Peyer's patch (tissue), 4 donors: ENCODE measurements around the gene SASH3. TPM values are rescaled to one million over a fixed set of nuclear protein-coding genes. Genes with fewer than 3 reads are reported as not detected.

Experiments
- DNase-seq, 3 donors: peaks; one replicate each; pipeline ENCODE4 v3.0.0-alpha.2; 2017 to 2019
- H3K27ac ChIP-seq, 4 donors: fragments of 200-600 bp; sonication (generic); one replicate each; pipeline ENCODE4 v1.5.1; 2016 to 2019
- H3K27me3 ChIP-seq, 2 donors: fragments of 200-600 bp; sonication (generic); one replicate each; pipeline ENCODE4 v1.5.1; 2019
- H3K36me3 ChIP-seq, 3 donors: fragments of 200-600 bp; sonication (generic); one replicate each; pipeline ENCODE4 v1.5.1; 2016 to 2019
- H3K4me1 ChIP-seq, 4 donors: fragments of 200-600 bp; sonication (generic); one replicate each; pipeline ENCODE4 v1.5.1; 2016 to 2019
- H3K4me3 ChIP-seq, 4 donors: fragments of 200-600 bp; sonication (generic); 1 replicate in 3 of 4; 2 replicates in 1 of 4; pipeline ENCODE4 v1.5.1; 2016 to 2019; ENCODE audit warnings: mild to moderate bottlenecking in 1 of 4
- H3K9me3 ChIP-seq, 4 donors: fragments of 200-600 bp; sonication (generic); one replicate each; pipeline ENCODE4 v1.5.1; 2016 to 2019; ENCODE audit warnings: mild to moderate bottlenecking in 1 of 4
- POLR2A ChIP-seq, 2 donors: fragments of 450-650 bp; IDR thresholded peaks; one replicate each; pipeline ENCODE4 v1.5.1; 2017; ENCODE audit warnings: antibody characterized with exemption in 2 of 2, mild to moderate bottlenecking in 2 of 2, moderate library complexity in 2 of 2
- total RNA-seq, 4 donors: library from RNA; depleted of rRNA; stranded (reverse); fragments of >200 nt; gene quantifications; one replicate each; pipeline ENCODE4 v1.1.0, GENCODE V29; 2016
- TF ChIP-seq, protein P1 (sequence below), 6 experiments: fragments of 450-650 bp in 4 of 6; fragments of 200-600 bp in 2 of 6; sonication (generic) in 1 of 6; IDR thresholded peaks; one replicate each; pipeline ENCODE4 v1.5.1; 2017 to 2019; ENCODE audit warnings: antibody characterized with exemption in 6 of 6, mild to moderate bottlenecking in 3 of 6, moderate library complexity in 1 of 6

Gene SASH3
- total RNA-seq, 4 donors from 2014 or later, result 2.2 to 45.4 (median 7.7) TPM

DNA sequence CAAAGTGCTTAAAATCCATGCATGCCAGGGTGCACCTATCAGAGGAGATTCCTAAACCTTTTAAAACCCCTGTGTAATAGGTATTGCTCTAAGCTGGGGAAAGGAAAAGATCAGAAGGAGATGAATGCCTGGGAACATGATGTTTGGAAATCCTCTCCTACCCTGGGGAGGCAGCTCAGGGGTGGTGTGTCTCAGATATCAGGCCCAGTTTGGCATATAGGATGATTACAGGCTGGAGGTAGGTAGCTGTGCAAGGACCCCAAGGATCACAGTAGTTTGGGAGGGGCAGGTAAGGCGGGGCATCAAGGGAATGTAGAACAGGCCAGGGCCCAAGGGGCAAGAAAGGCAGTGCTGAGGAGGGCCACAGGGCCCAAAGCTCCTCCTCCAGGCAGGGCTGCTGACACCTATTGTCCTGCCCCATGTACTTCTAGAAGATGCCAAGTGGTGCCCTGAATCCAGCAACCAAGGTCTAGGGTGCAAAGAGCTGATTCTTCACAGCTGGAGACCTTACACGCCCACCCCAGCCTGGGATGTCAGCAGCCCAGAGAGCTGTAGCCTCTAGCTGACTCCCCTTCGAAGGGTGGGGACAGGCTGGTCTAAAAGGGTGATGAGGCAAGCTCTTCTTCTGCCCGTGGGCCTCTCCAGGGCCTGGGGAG lies 17.6 kb downstream of the SASH3 start:
- no peaks in the 10 kb centered on the region for H3K36me3 ChIP-seq
- TF ChIP-seq, protein P1, sequence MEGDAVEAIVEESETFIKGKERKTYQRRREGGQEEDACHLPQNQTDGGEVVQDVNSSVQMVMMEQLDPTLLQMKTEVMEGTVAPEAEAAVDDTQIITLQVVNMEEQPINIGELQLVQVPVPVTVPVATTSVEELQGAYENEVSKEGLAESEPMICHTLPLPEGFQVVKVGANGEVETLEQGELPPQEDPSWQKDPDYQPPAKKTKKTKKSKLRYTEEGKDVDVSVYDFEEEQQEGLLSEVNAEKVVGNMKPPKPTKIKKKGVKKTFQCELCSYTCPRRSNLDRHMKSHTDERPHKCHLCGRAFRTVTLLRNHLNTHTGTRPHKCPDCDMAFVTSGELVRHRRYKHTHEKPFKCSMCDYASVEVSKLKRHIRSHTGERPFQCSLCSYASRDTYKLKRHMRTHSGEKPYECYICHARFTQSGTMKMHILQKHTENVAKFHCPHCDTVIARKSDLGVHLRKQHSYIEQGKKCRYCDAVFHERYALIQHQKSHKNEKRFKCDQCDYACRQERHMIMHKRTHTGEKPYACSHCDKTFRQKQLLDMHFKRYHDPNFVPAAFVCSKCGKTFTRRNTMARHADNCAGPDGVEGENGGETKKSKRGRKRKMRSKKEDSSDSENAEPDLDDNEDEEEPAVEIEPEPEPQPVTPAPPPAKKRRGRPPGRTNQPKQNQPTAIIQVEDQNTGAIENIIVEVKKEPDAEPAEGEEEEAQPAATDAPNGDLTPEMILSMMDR (IDR thresholded peaks at IDR 0.05), result no peak
- TF ChIP-seq POLR2A (IDR thresholded peaks at IDR 0.05), result no peak
- no peaks in the 10 kb centered on the region for H3K4me1 ChIP-seq
- H3K27ac ChIP-seq, result no peak overlapping the region
- no peaks in the 10 kb centered on the region for H3K9me3 ChIP-seq
- no peak overlapping the region for H3K4me3 ChIP-seq
- no peak for DNase-seq
- H3K27me3 ChIP-seq, result no peaks in the 10 kb centered on the region

DNA sequence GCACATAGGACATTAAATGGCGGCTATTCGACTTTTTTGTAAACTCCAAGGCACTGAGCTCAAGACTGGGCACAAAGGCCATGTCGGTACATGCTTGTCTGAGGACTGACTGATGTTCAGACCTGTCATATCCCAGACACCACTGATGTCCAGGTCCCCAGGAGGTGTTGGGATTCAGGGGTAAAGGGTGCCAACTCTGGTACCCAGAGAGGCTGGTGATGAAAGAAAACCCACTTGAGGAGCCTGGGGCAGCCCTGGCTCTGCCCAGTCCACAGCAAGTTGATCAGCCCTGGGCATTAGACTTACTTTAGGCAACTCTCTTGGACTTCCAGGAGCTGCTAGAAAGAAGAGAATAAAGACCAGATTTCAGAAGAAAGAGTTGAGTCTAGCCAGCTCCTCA lies 18.7 kb downstream of the SASH3 start:
- no peaks in the 10 kb centered on the region for H3K9me3 ChIP-seq
- H3K27me3 ChIP-seq, result no peaks in the 10 kb centered on the region
- no peak for DNase-seq
- H3K27ac ChIP-seq, result no peak overlapping the region
- no peaks in the 10 kb centered on the region for H3K4me1 ChIP-seq
- TF ChIP-seq POLR2A (IDR thresholded peaks at IDR 0.05), result no peak
- TF ChIP-seq, protein P1 (IDR thresholded peaks at IDR 0.05), result no peak
- H3K36me3 ChIP-seq, result no peaks in the 10 kb centered on the region
- H3K4me3 ChIP-seq, result no peak overlapping the region

DNA sequence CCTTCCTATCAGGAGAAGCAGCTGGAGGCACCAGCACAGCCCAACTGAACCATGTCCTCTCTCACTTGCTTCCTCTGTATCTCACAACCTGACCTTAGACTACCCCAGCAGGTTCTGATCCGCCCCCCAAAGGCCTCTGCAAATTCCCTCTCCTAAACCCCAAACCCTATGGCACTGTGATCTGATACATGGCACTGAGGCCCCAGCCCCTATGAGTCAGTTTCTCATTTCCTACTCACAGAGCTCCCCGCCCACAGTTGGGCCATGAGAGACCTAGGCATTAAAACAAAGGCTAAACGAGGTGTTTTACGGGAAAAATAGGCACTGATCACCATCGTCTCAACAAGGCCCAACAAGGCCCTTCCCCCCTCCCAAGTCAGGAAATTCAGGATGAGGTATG lies 19.1 kb downstream of the SASH3 start:
- H3K27me3 ChIP-seq, result no peaks in the 10 kb centered on the region
- no peak for DNase-seq
- H3K9me3 ChIP-seq, result no peaks in the 10 kb centered on the region
- no peak overlapping the region for H3K4me3 ChIP-seq
- H3K4me1 ChIP-seq, result no peaks in the 10 kb centered on the region
- no peaks in the 10 kb centered on the region for H3K36me3 ChIP-seq
- TF ChIP-seq POLR2A (IDR thresholded peaks at IDR 0.05), result no peak
- TF ChIP-seq, protein P1 (IDR thresholded peaks at IDR 0.05), result no peak
- no peak overlapping the region for H3K27ac ChIP-seq

DNA sequence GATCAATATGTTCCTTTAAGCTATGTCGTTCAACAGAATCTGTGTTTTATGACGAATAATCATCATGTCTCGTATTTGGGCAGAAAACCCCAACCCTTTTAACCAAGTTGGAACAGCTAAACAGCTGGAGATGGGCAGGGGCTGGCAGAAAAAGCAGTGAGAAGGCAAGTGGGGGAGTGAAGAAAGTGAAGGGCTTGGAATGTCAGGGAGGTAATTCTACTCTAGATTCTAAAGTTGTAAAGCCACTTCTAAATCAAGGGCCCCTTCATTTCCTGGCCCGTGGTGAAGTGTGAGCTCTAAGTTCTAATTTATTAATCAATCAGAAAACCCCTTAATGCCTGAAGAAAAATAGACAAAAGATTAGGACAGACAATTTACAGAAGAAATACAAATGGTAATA lies 20.4 kb downstream of the SASH3 start:
- Histone ChIP-seq H3K4me1 (no peaks in the 10 kb centered on the region), H3K27ac (no peak overlapping the region), H3K9me3 (no peaks in the 10 kb centered on the region), H3K27me3 (no peaks in the 10 kb centered on the region), H3K4me3 (no peak overlapping the region), H3K36me3 (no peaks in the 10 kb centered on the region)
- TF ChIP-seq, protein P1 (IDR thresholded peaks at IDR 0.05), result no peak
- TF ChIP-seq POLR2A (IDR thresholded peaks at IDR 0.05), result no peak
- DNase-seq, result no peak

DNA sequence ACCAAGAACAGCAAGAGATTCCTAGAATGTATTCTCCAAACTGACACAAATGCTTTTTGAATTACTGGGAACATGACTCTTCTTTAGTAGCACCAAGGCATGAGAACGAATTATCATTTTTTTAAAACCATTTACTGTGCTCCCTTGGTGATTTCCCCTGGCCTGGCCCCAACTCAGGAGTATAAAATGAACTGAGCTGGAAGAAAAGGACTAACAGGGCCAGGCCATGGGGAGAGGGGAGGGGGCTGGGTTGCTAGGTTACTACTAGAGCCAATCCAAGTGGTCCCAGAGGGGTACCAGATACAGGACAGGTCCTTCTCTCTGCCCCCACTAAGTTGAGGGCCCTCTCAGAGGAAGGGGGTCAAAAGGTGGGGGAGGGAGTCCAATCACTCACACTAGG lies 23.1 kb downstream of the SASH3 start:
- no peak for DNase-seq
- Histone ChIP-seq H3K9me3 (no peaks in the 10 kb centered on the region), H3K36me3 (peaks cover 0 to 8% (median 0%) of the 10 kb centered on the region in 3 donors), H3K27me3 (no peaks in the 10 kb centered on the region), H3K4me1 (no peaks in the 10 kb centered on the region), H3K4me3 (no peak overlapping the region), H3K27ac (no peak overlapping the region)
- TF ChIP-seq POLR2A (IDR thresholded peaks at IDR 0.05), result no peak
- TF ChIP-seq, protein P1 (IDR thresholded peaks at IDR 0.05), result no peak

DNA sequence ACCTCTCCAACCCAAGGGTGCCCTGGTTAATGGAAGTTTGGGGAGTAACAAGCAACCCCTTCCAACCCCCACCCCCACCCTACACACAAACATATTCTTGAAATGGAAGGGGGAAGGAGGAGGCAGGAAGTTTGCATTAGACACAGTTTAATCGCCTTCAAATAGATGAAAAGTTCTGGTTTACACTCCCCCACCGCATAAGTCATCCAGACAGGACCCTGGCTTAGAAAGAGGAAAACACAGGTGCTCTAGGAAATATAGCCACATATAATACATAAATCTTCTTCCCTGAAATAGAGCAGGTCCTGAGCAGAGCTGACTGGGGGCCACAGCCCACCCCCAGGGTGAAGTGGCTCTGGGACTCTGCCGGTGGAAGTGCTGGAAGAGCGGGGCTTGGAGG lies 25.1 kb downstream of the SASH3 start:
- Histone ChIP-seq H3K4me3 (no peak overlapping the region), H3K27ac (no peak overlapping the region), H3K36me3 (peaks cover 0 to 8% (median 0%) of the 10 kb centered on the region in 3 donors), H3K4me1 (no peaks in the 10 kb centered on the region), H3K9me3 (no peaks in the 10 kb centered on the region), H3K27me3 (no peaks in the 10 kb centered on the region)
- no peak for DNase-seq
- no peak for TF ChIP-seq POLR2A (IDR thresholded peaks at IDR 0.05)
- TF ChIP-seq, protein P1 (IDR thresholded peaks at IDR 0.05), result no peak
